Fibroblast of the aortic adventitia (primary cell): ENCODE results near the gene BCCIP. TPM values are rescaled to one million over a fixed set of nuclear protein-coding genes. Genes with fewer than 3 reads are reported as not detected.

Experiments
- DNase-seq: peaks from one replicate; pipeline ENCODE4 v3.0.0-alpha.2; 2010; ENCODE audit warnings: low read depth
- H3K4me3 ChIP-seq: 2 replicates; pipeline ENCODE4 v1.5.1; 2011; ENCODE audit warnings: low read depth, mild to moderate bottlenecking, control low read depth, low read length, moderate library complexity
- total RNA-seq: library from RNA; depleted of rRNA; stranded (reverse); fragments of >200 nt; gene quantifications from 2 replicates; pipeline ENCODE4 v1.2.3, GENCODE V29; 2012; ENCODE audit warnings: low replicate concordance
- TF ChIP-seq, protein P1 (sequence below): IDR thresholded peaks from 2 replicates; pipeline ENCODE4 v1.5.1; 2011; ENCODE audit warnings: mild to moderate bottlenecking, low read length, control low read depth, inconsistent platforms; ENCODE audit not compliant: insufficient read depth

Gene BCCIP
- total RNA-seq, 1 donor = 48.1 TPM

DNA sequence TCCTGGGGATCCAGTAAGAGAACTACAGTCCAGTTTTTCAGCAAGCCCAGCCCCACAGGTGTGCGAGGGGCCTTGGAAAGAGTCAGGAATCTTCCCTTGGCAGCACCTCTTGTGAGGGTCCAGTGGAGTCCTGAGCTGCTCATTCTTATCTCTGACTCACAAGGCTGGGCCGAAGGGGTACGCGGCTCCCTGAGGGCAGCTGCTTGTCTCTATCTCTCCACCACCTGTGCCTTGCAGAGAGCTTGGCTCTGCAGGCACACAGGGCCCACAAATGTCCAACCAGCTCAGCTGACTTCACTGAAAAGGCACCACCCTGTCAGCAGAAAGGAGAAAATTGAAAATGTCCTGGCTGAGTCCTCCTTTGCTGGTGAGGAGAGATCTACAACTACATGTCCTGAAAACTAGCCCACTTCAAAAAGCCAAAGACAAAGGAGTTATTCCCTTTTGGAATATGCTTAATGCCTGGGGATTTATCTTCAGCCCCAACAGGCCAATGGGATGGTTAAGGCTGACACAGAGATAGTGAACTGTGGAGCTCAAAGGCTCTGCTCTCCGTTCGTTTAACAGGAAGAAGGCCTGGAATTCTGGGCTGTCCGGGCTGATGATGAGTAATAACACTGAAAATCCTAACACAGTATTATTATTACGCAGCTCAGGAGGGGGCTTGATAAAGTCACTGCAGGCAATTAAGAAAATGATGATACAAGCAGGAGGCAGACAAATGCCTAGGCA, 23.7 kb upstream of the BCCIP start:
- H3K4me3 ChIP-seq = no peak overlapping the region
- TF ChIP-seq, protein P1, sequence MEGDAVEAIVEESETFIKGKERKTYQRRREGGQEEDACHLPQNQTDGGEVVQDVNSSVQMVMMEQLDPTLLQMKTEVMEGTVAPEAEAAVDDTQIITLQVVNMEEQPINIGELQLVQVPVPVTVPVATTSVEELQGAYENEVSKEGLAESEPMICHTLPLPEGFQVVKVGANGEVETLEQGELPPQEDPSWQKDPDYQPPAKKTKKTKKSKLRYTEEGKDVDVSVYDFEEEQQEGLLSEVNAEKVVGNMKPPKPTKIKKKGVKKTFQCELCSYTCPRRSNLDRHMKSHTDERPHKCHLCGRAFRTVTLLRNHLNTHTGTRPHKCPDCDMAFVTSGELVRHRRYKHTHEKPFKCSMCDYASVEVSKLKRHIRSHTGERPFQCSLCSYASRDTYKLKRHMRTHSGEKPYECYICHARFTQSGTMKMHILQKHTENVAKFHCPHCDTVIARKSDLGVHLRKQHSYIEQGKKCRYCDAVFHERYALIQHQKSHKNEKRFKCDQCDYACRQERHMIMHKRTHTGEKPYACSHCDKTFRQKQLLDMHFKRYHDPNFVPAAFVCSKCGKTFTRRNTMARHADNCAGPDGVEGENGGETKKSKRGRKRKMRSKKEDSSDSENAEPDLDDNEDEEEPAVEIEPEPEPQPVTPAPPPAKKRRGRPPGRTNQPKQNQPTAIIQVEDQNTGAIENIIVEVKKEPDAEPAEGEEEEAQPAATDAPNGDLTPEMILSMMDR = no peak
- DNase-seq = no peak

DNA sequence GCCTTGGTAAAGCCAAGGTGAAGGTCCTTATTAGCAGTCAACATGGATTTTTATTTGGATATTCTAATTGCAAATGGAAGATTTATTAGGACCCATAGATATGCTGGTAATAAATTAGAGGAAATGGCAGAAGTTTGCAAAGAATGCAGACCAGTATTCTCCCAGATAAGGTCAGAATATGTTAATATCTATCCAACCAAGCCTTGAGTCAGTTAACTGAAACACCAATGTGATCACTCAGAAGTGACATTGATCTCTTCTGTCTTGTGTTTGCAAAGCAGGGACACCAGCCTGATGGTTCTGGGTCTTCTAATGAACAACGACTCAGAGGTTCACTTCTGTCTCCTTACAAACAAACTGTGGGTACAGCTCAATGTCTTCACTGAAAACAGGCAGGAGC, 21.8 kb upstream of the BCCIP start:
- DNase-seq = no peak
- H3K4me3 ChIP-seq = no peak overlapping the region
- TF ChIP-seq, protein P1 = no peak

DNA sequence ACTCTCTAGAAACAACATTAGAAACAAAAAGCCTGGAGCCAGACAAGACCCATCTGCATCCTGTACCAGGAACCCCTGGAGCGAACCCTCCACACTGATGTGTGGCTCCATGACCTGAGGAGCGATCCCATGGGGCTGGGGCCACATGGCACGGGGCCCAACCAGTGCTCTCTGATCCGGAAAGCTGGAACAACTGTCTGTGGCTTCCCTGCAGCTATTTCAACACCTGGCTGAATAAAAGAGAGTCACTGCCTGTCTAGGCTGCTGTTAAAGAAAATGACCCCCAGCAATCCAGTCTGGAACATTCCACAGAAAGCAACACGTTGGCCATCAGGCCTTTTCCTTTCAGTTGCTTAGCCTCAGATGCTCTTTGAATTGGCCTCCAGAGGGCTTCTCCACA, 21.2 kb upstream of the BCCIP start:
- DNase-seq = no peak
- TF ChIP-seq, protein P1 = no peak
- H3K4me3 ChIP-seq = no peak overlapping the region

DNA sequence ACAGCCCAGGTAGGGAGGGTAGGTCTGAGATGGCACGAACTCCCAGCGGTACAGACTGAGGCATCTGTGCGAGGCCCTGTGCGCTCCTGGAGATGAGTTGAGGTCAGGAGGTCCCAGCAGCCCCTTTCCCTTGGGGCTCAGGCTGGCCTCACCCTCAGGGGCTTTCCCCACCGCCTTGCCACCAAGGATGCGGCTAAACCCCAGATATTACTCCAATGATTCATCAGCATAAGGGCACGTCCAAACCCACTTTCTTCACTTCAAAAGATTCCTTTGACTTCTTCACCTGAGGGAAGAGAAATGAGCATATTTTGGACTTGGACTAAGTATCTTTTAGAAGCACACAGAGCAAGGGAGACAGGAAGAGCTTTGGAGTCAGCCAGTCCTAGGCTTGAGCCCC, 20.6 kb upstream of the BCCIP start:
- H3K4me3 ChIP-seq = no peak overlapping the region
- DNase-seq = no peak
- TF ChIP-seq, protein P1 = no peak

DNA sequence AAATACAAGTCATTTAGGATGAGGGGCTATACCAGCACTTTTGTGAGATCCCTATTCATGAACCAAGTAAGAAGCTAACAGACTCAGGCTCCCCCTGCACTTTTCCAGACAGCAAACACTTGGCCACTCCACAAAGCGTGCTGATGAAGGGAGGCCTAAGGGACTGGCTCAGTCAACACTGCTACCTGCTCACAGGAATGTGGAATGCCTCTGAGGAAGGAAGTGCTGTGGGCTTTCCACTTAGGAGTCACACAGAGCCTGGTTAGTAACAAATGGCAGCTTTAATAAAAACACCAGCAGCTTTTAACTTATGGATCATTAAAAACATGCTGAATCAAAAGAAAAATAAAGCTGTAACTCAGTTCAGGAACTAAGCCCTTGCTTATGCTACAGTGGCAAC, 15.3 kb upstream of the BCCIP start:
- no peak overlapping the region for H3K4me3 ChIP-seq
- no peak for DNase-seq
- TF ChIP-seq, protein P1 = no peak

DNA sequence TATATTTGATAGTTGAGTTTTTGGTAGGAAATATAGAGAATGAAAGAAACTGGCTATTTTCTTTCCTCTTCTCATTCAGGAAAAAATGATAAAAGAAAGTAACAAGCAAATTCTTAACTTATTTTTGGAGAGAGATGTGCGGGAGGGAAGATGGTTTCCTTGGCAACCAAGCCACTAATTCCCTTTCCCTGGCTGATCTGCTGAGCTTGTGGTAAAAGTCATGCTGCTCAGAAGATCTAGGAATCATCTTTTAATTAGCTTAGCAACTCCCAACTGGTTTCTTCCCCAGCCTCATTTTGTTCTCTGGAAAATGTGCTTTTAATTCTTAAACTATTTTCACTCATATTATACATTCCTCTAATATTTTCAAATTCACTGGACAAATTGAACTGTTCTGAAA, 12.1 kb upstream of the BCCIP start:
- no peak overlapping the region for H3K4me3 ChIP-seq
- TF ChIP-seq, protein P1 = no peak
- no peak for DNase-seq
